HG03039 (cell line): ENCODE measurements around the gene LPAR3.

Source experiments
- ATAC-seq: cut with Tn5 transposase; IDR thresholded peaks from one replicate; pipeline ENCODE4 v1.9.1; 2021; ENCODE audit warnings: mild to moderate bottlenecking, moderate library complexity; ENCODE audit not compliant: unreplicated experiment

LPAR3 gene

GRCh38 chr1:84780000-84780716, 112.8 kb downstream of the LPAR3 start:
- ATAC-seq = no peak

GRCh38 chr1:84776639-84777038, 116.4 kb downstream of the LPAR3 start:
- no peak for ATAC-seq

GRCh38 chr1:84775535-84775920, 117.5 kb downstream of the LPAR3 start:
- no peak for ATAC-seq

GRCh38 chr1:84774669-84775534, 118.1 kb downstream of the LPAR3 start:
- ATAC-seq = no peak

- no peak for ATAC-seq
Measured at GRCh38 chr1:84773933-84774497, 119.0 kb downstream of the LPAR3 start.

- ATAC-seq = no peak
Measured at GRCh38 chr1:84773195-84773594, 119.8 kb downstream of the LPAR3 start.

- peak; percentile 72 for ATAC-seq
Measured at GRCh38 chr1:84772428-84772943, 120.5 kb downstream of the LPAR3 start.

GRCh38 chr1:84771895-84772294, 121.1 kb downstream of the LPAR3 start:
- ATAC-seq = no peak

GRCh38 chr1:84770481-84770880, 122.5 kb downstream of the LPAR3 start:
- ATAC-seq = no peak

- ATAC-seq = no peak
Measured at GRCh38 chr1:84769636-84770035, 123.4 kb downstream of the LPAR3 start.

GRCh38 chr1:84768634-84769033, 124.4 kb downstream of the LPAR3 start:
- ATAC-seq = no peak

- no peak for ATAC-seq
Measured at GRCh38 chr1:84763912-84764680, 128.9 kb downstream of the LPAR3 start.

- ATAC-seq = no peak
Measured at GRCh38 chr1:84762664-84763063, 130.3 kb downstream of the LPAR3 start.
